GM19328 (cell line): ENCODE results near the gene MATN1.

Experiments used
- ATAC-seq: cut with Tn5 transposase; IDR thresholded peaks from one replicate; pipeline ENCODE4 v1.9.1; 2021; ENCODE audit warnings: mild to moderate bottlenecking, moderate library complexity; ENCODE audit not compliant: unreplicated experiment

Gene MATN1

GRCh38 chr1:30719406-30720270 is 3.7 kb downstream of the MATN1 start:
- no peak for ATAC-seq

GRCh38 chr1:30718636-30719405 is 4.6 kb downstream of the MATN1 start:
- peak; percentile 61 for ATAC-seq

- peak; percentile 81 for ATAC-seq
Observed at GRCh38 chr1:30718091-30718635, 5.2 kb downstream of the MATN1 start.

- no peak for ATAC-seq
Observed at GRCh38 chr1:30716646-30717045, 6.7 kb downstream of the MATN1 start.

- no peak for ATAC-seq
Observed at GRCh38 chr1:30715886-30716285, 7.5 kb downstream of the MATN1 start.

GRCh38 chr1:30715216-30715615 is 8.2 kb downstream of the MATN1 start:
- ATAC-seq, result no peak

GRCh38 chr1:30714536-30715090 is 8.8 kb downstream of the MATN1 start:
- no peak for ATAC-seq

GRCh38 chr1:30714025-30714424 is 9.4 kb downstream of the MATN1 start:
- no peak for ATAC-seq

GRCh38 chr1:30713311-30713710 is 10.1 kb downstream of the MATN1 start:
- no peak for ATAC-seq

- no peak for ATAC-seq
Observed at GRCh38 chr1:30712583-30712982, 10.8 kb downstream of the MATN1 start.

GRCh38 chr1:30710407-30710806 is 13.0 kb downstream of the MATN1 start:
- ATAC-seq, result no peak

GRCh38 chr1:30708361-30708728 is 15.0 kb downstream of the MATN1 start:
- ATAC-seq, result no peak

GRCh38 chr1:30707412-30708360 is 15.7 kb downstream of the MATN1 start:
- ATAC-seq, result no peak

- ATAC-seq, result no peak
Observed at GRCh38 chr1:30706528-30706927, 16.9 kb downstream of the MATN1 start.

GRCh38 chr1:30705698-30706097 is 17.7 kb downstream of the MATN1 start:
- ATAC-seq, result no peak

- no peak for ATAC-seq
Observed at GRCh38 chr1:30704765-30705509, 18.4 kb downstream of the MATN1 start.

- no peak for ATAC-seq
Observed at GRCh38 chr1:30704271-30704670, 19.1 kb downstream of the MATN1 start.

- ATAC-seq, result no peak
Observed at GRCh38 chr1:30702823-30703222, 20.6 kb downstream of the MATN1 start.

- ATAC-seq, result no peak
Observed at GRCh38 chr1:30701258-30701633, 22.1 kb downstream of the MATN1 start.
